Measurements from ENCODE around the gene THSD8. TPM values are rescaled to one million over a fixed set of nuclear protein-coding genes. Genes with fewer than 3 reads are reported as not detected.
"Not testable (repeated sequence)": the region's sequence is repeated elsewhere in the genome, so short reads cannot be mapped to it uniquely, and the experiment has no call there.

THSD8 gene
- total and polyA plus RNA-seq, 2 of the 8 experiments (the other 6 are each of a cell fraction or from before 2014, with no cell fraction given), result 8.2 to 42.3 TPM

GRCh38 chr19:12817188-12817587 lies 15.3 kb downstream of the THSD8 start:
- not testable (repeated sequence) for H3K79me2 ChIP-seq (ENCODE audit: control insufficient read depth in 1 of 2, insufficient read depth in 2 of 2, low read length in 2 of 2); H4K91ac ChIP-seq (replicated peaks; ENCODE audit: insufficient read length, low read length); H3K9ac ChIP-seq (replicated peaks in 1 of 4; ENCODE audit: extremely low read depth in 1 of 4, low read depth in 3 of 4, low read length in 3 of 4); H2AK5ac ChIP-seq (ENCODE audit: low read depth, low read length); H3K18ac ChIP-seq (ENCODE audit: extremely low read depth, low read length); H3K79me1 ChIP-seq (ENCODE audit: low read depth, low read length); H3K27ac ChIP-seq (ENCODE audit: low read depth, low read length); FAIRE-seq; H4K8ac ChIP-seq (ENCODE audit: extremely low read depth, insufficient read depth, low read length); H3K27me3 ChIP-seq (replicated peaks in 1 of 4; ENCODE audit: control insufficient read depth in 3 of 4, extremely low read depth in 1 of 4, insufficient read depth in 3 of 4, low read length in 3 of 4); H2AFZ ChIP-seq (ENCODE audit: low read length); H3K23ac ChIP-seq (ENCODE audit: insufficient read length); H2BK5ac ChIP-seq (ENCODE audit: low read depth, low read length); H3K4me1 ChIP-seq (replicated peaks in 1 of 4; ENCODE audit: control insufficient read depth in 3 of 4, insufficient read depth in 4 of 4, low read length in 3 of 4); H3K4me2 ChIP-seq (ENCODE audit: insufficient read depth in 1 of 2, low read depth in 2 of 2, low read length in 2 of 2); H3K56ac ChIP-seq (replicated peaks; ENCODE audit: insufficient read length, low read depth, low read length); H2BK120ac ChIP-seq (replicated peaks; ENCODE audit: low read depth, low read length); H3K9me3 ChIP-seq (ENCODE audit: insufficient read depth in 2 of 2, low read depth in 1 of 2, low read length in 1 of 2); H2BK20ac ChIP-seq (ENCODE audit: low read length); H3K4ac ChIP-seq (replicated peaks; ENCODE audit: insufficient read length, low read depth, low read length); H2BK15ac ChIP-seq (ENCODE audit: low read length); H3K23me2 ChIP-seq (ENCODE audit: low read depth, low read length); H4K5ac ChIP-seq (ENCODE audit: insufficient read length, low read depth, low read length); H3K4me3 ChIP-seq (ENCODE audit: extremely low read depth in 1 of 4, insufficient read depth in 2 of 4, low read depth in 3 of 4, low read length in 4 of 4); H3K14ac ChIP-seq (ENCODE audit: insufficient read length); H2BK12ac ChIP-seq (ENCODE audit: low read depth, low read length); DNase-seq (ENCODE audit: low read depth in 1 of 2, low spot score in 2 of 2); H4K20me1 ChIP-seq (replicated peaks in 1 of 2; ENCODE audit: control insufficient read depth in 1 of 2, insufficient read depth in 2 of 2, low read length in 2 of 2)
- WGBS, 2 experiments (ENCODE audit: extremely low coverage in 1 of 2, insufficient coverage in 1 of 2, insufficient read length in 1 of 2, insufficient replicate concordance in 2 of 2, low coverage in 1 of 2, low lambda C conversion rate in 2 of 2, missing lambda C conversion rate in 1 of 2), result 96% methylated on average over 6 of the region's 6 CpGs; no CpG with 5 or more reads in 1 of the 2 experiments
- ChIA-PET CTCF (ENCODE audit: partially characterized antibody) (interaction anchor here (0.6 to 2.4 kb wide), 4 partner anchors 8 to 68 kb away, joined by 3 to 12 read pairs (median 4); partner anchors contain the start of gene RNASEH2A), POLR2A (ENCODE audit: partially characterized antibody) (interaction anchor here (0.6 to 2.4 kb wide), 5 partner anchors 11 to 96 kb away, joined by 3 to 9 read pairs (median 3); partner anchors contain the start of gene RNASEH2A)
- H3K36me3 ChIP-seq (ENCODE audit: control insufficient read depth in 2 of 4, insufficient read depth in 4 of 4, low read length in 3 of 4), result peaks cover 3 to 26% (median 12%) of the 10 kb centered on the region in 4 experiments; a peak in 6 of 8 replicates

- not testable (repeated sequence) for H3K9me3 ChIP-seq (ENCODE audit: insufficient read depth in 2 of 2, low read depth in 1 of 2, low read length in 1 of 2); H3K4ac ChIP-seq (replicated peaks; ENCODE audit: insufficient read length, low read depth, low read length); H3K14ac ChIP-seq (ENCODE audit: insufficient read length); H3K18ac ChIP-seq (ENCODE audit: extremely low read depth, low read length); H3K4me1 ChIP-seq (replicated peaks in 1 of 4; ENCODE audit: control insufficient read depth in 3 of 4, insufficient read depth in 4 of 4, low read length in 3 of 4); H3K4me3 ChIP-seq (ENCODE audit: extremely low read depth in 1 of 4, insufficient read depth in 2 of 4, low read depth in 3 of 4, low read length in 4 of 4); H3K4me2 ChIP-seq (ENCODE audit: insufficient read depth in 1 of 2, low read depth in 2 of 2, low read length in 2 of 2); H3K23me2 ChIP-seq (ENCODE audit: low read depth, low read length); H2BK5ac ChIP-seq (ENCODE audit: low read depth, low read length); H3K27me3 ChIP-seq (replicated peaks in 1 of 4; ENCODE audit: control insufficient read depth in 3 of 4, extremely low read depth in 1 of 4, insufficient read depth in 3 of 4, low read length in 3 of 4); H3K79me2 ChIP-seq (ENCODE audit: control insufficient read depth in 1 of 2, insufficient read depth in 2 of 2, low read length in 2 of 2); H2BK120ac ChIP-seq (replicated peaks; ENCODE audit: low read depth, low read length); H3K56ac ChIP-seq (replicated peaks; ENCODE audit: insufficient read length, low read depth, low read length); H2BK12ac ChIP-seq (ENCODE audit: low read depth, low read length); H4K91ac ChIP-seq (replicated peaks; ENCODE audit: insufficient read length, low read length); H2BK20ac ChIP-seq (ENCODE audit: low read length); H4K5ac ChIP-seq (ENCODE audit: insufficient read length, low read depth, low read length); H2AFZ ChIP-seq (ENCODE audit: low read length); FAIRE-seq; H3K27ac ChIP-seq (ENCODE audit: low read depth, low read length); H3K79me1 ChIP-seq (ENCODE audit: low read depth, low read length); H3K9ac ChIP-seq (replicated peaks in 1 of 4; ENCODE audit: extremely low read depth in 1 of 4, low read depth in 3 of 4, low read length in 3 of 4); H2AK5ac ChIP-seq (ENCODE audit: low read depth, low read length); H3K23ac ChIP-seq (ENCODE audit: insufficient read length); H4K8ac ChIP-seq (ENCODE audit: extremely low read depth, insufficient read depth, low read length); H2BK15ac ChIP-seq (ENCODE audit: low read length); H4K20me1 ChIP-seq (replicated peaks in 1 of 2; ENCODE audit: control insufficient read depth in 1 of 2, insufficient read depth in 2 of 2, low read length in 2 of 2); DNase-seq (ENCODE audit: low read depth in 1 of 2, low spot score in 2 of 2)
- H3K36me3 ChIP-seq (ENCODE audit: control insufficient read depth in 2 of 4, insufficient read depth in 4 of 4, low read length in 3 of 4), result peaks cover 3 to 21% (median 12%) of the 10 kb centered on the region in 4 experiments; a peak in 6 of 8 replicates
- ChIA-PET POLR2A (ENCODE audit: partially characterized antibody) (interaction anchor here (0.6 to 2.4 kb wide), 7 partner anchors 9 to 97 kb away, joined by 3 to 9 read pairs (median 3); partner anchors contain the start of gene RNASEH2A), CTCF (ENCODE audit: partially characterized antibody) (interaction anchor here (0.6 to 2.4 kb wide), 4 partner anchors 11 to 104 kb away, joined by 3 to 12 read pairs (median 4); partner anchors contain the start of gene RNASEH2A)
- WGBS, 2 experiments (ENCODE audit: extremely low coverage in 1 of 2, insufficient coverage in 1 of 2, insufficient read length in 1 of 2, insufficient replicate concordance in 2 of 2, low coverage in 1 of 2, low lambda C conversion rate in 2 of 2, missing lambda C conversion rate in 1 of 2), result 83% methylated on average over 11 of the region's 11 CpGs; no CpG with 5 or more reads in 1 of the 2 experiments
These were observed 15.9 kb downstream of the THSD8 start for GRCh38 chr19:12817810-12818209.

All from H1 (cell line).